Trophoblast cell (in vitro differentiated cells and primary cell): Measurements from ENCODE around the gene NADK.
A peak's percentile ranks its signal among the peaks of the same experiment; 100 is the strongest.
"Not testable (repeated sequence)": the region's sequence is repeated elsewhere in the genome, so short reads cannot be mapped to it uniquely, and the experiment has no call there.

Experiments used
- DNase-seq, 2 donors: peaks; one replicate each; pipeline ENCODE4 v3.0.0-alpha.2; 2016
- H2AFZ ChIP-seq: 2 replicates; pipeline ENCODE4 v1.6.1; 2013; ENCODE audit warnings: low read length, moderate library complexity, mild to moderate bottlenecking; ENCODE audit not compliant: insufficient read depth, poor library complexity
- H2AK5ac ChIP-seq: 2 replicates; pipeline ENCODE4 v1.6.1; 2013; ENCODE audit warnings: mild to moderate bottlenecking, low read length
- H2BK120ac ChIP-seq: 2 replicates; pipeline ENCODE4 v1.6.1; 2013; ENCODE audit warnings: low read length, mild to moderate bottlenecking, moderate library complexity; ENCODE audit not compliant: insufficient read depth, poor library complexity
- H2BK12ac ChIP-seq: 2 replicates; pipeline ENCODE4 v1.6.1; 2013; ENCODE audit warnings: mild to moderate bottlenecking, low read length, moderate library complexity
- H2BK5ac ChIP-seq: 2 replicates; pipeline ENCODE4 v1.6.1; 2013; ENCODE audit warnings: low read length, low read depth, moderate library complexity, mild to moderate bottlenecking; ENCODE audit not compliant: poor library complexity
- H3K14ac ChIP-seq: 2 replicates; pipeline ENCODE4 v1.6.1; 2013; ENCODE audit warnings: mild to moderate bottlenecking, low read length
- H3K18ac ChIP-seq: 2 replicates; pipeline ENCODE4 v1.6.1; 2013; ENCODE audit warnings: mild to moderate bottlenecking, low read length
- H3K23ac ChIP-seq: 2 replicates; pipeline ENCODE4 v1.6.1; 2013; ENCODE audit warnings: low read length
- H3K27ac ChIP-seq: 2 replicates; pipeline ENCODE4 v1.5.1; 2013; ENCODE audit warnings: low read depth, mild to moderate bottlenecking, inconsistent platforms, low read length, moderate library complexity
- H3K27me3 ChIP-seq: 2 replicates; pipeline ENCODE4 v1.6.1; 2013; ENCODE audit warnings: inconsistent platforms, mild to moderate bottlenecking, low read length, moderate library complexity; ENCODE audit not compliant: insufficient read depth
- H3K36me3 ChIP-seq, 2 experiments: 1 replicate in 1 of 2; 2 replicates in 1 of 2; pipeline ENCODE4 v1.6.1; 2013; ENCODE audit warnings: low read length in 2 of 2, mild to moderate bottlenecking in 2 of 2, moderate library complexity in 1 of 2; ENCODE audit not compliant: insufficient read depth in 2 of 2, control insufficient read depth in 1 of 2
- H3K4ac ChIP-seq: 2 replicates; pipeline ENCODE4 v1.6.1; 2013; ENCODE audit warnings: low read depth, mild to moderate bottlenecking, low read length, moderate library complexity
- H3K4me1 ChIP-seq, 2 experiments: 1 replicate in 1 of 2; 2 replicates in 1 of 2; pipeline ENCODE4 v1.6.1; 2013; ENCODE audit warnings: low read length in 2 of 2, mild to moderate bottlenecking in 2 of 2, moderate library complexity in 1 of 2; ENCODE audit not compliant: insufficient read depth in 2 of 2, control insufficient read depth in 1 of 2
- H3K4me2 ChIP-seq: 2 replicates; pipeline ENCODE4 v1.6.1; 2013; ENCODE audit warnings: inconsistent platforms, mild to moderate bottlenecking, low read length, moderate library complexity
- H3K4me3 ChIP-seq: 2 replicates; pipeline ENCODE4 v1.5.1; 2013; ENCODE audit warnings: mild to moderate bottlenecking, low read depth, low read length, inconsistent platforms
- H3K79me1 ChIP-seq: one replicate; pipeline ENCODE4 v1.6.1; 2013; ENCODE audit warnings: low read length
- H3K79me2 ChIP-seq: 2 replicates; pipeline ENCODE4 v1.6.1; 2013; ENCODE audit warnings: low read length, mild to moderate bottlenecking; ENCODE audit not compliant: control insufficient read depth, insufficient read depth, poor library complexity
- H3K9ac ChIP-seq: 2 replicates; pipeline ENCODE4 v1.6.1; 2013; ENCODE audit warnings: mild to moderate bottlenecking, low read length
- H3K9me3 ChIP-seq: 2 replicates; pipeline ENCODE4 v1.6.1; 2013; ENCODE audit warnings: low read depth, mild to moderate bottlenecking, control low read depth, inconsistent platforms, low read length; ENCODE audit not compliant: insufficient read depth
- H4K12ac ChIP-seq: 2 replicates; pipeline ENCODE4 v1.6.1; 2013; ENCODE audit warnings: low read depth, mild to moderate bottlenecking, low read length, moderate library complexity
- H4K8ac ChIP-seq: 2 replicates; pipeline ENCODE4 v1.6.1; 2013; ENCODE audit warnings: low read depth, mild to moderate bottlenecking, low read length, moderate library complexity
- H4K91ac ChIP-seq: one replicate; pipeline ENCODE4 v1.6.1; 2013; ENCODE audit warnings: low read depth, mild to moderate bottlenecking, low read length, moderate library complexity
- WGBS: extraction: QIAGEN DNeasy Blood & Tissue Kit; methylation state at CpG from one replicate; pipeline ENCODE4 v1.1.7; 2013; ENCODE audit warnings: missing lambda C conversion rate; ENCODE audit not compliant: insufficient read length, insufficient coverage; ENCODE audit errors: extremely low coverage; 5-methylcytosine and 5-hydroxymethylcytosine counted together

The NADK gene

GRCh38 chr1:1749941-1750340, 28.3 kb downstream of the NADK start:
- not testable (repeated sequence) for H2AFZ ChIP-seq, H3K14ac ChIP-seq, H3K23ac ChIP-seq, H3K27me3 ChIP-seq, H4K12ac ChIP-seq, H3K18ac ChIP-seq, H2BK5ac ChIP-seq, H3K4me2 ChIP-seq, H2BK120ac ChIP-seq, H2AK5ac ChIP-seq, DNase-seq, H4K8ac ChIP-seq, H3K4ac ChIP-seq, H3K4me1 ChIP-seq, H3K4me3 ChIP-seq, H3K79me2 ChIP-seq, H3K9me3 ChIP-seq, H4K91ac ChIP-seq, H2BK12ac ChIP-seq, H3K9ac ChIP-seq, H3K79me1 ChIP-seq, H3K27ac ChIP-seq
- WGBS: no CpG with 5 or more reads among the region's 9 CpGs
- peaks cover 25 to 28% of the 10 kb centered on the region in 2 experiments for H3K36me3 ChIP-seq

- no peak overlapping the region for H3K14ac ChIP-seq
Measured at GRCh38 chr1:1748686-1749321, 29.5 kb downstream of the NADK start.

DNA sequence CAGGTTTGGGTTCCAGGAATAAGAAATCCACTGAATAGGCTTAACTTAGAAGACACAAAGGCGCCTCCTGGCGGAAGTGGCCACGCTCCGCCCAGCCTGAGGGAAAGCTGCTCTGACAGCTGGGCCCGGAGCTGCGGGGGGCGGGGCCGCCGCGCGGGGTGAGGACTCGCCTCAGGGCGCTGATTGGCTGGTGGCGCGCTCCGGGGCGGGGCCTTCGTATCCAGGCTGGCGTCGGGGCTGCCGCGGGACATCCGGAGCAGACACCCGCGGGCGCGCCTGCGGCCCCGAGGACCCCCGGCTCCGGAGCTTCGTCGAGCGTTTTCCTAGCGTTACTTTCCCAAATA, 31.7 kb downstream of the NADK start:
- not testable (repeated sequence) for H3K4me1 ChIP-seq, H2BK12ac ChIP-seq, H3K4me3 ChIP-seq, H3K14ac ChIP-seq, H3K9me3 ChIP-seq, H3K9ac ChIP-seq, H3K4ac ChIP-seq, H2AK5ac ChIP-seq, H3K36me3 ChIP-seq, H3K79me1 ChIP-seq, H2BK5ac ChIP-seq, DNase-seq, H2AFZ ChIP-seq, H3K79me2 ChIP-seq, H3K18ac ChIP-seq, H4K12ac ChIP-seq, H2BK120ac ChIP-seq, H4K91ac ChIP-seq, H3K27me3 ChIP-seq, H3K23ac ChIP-seq
- Histone ChIP-seq H3K4me2 (peak overlapping the region; percentile 52), H4K8ac (peak overlapping the region; percentile 9), H3K27ac (peak overlapping the region; percentile 95)
- WGBS: no CpG with 5 or more reads among the region's 35 CpGs

More at GRCh38 chr1:1748686-1749321, 29.5 kb downstream of the NADK start:
- H3K4me1 ChIP-seq: no peaks in the 10 kb centered on the region
- no peak overlapping the region for H3K23ac ChIP-seq
- H3K9me3 ChIP-seq: no peaks in the 10 kb centered on the region
- H4K12ac ChIP-seq: no peak overlapping the region
- H2AK5ac ChIP-seq: peak overlapping the region; percentile 40
- H4K91ac ChIP-seq: no peak overlapping the region
- H3K4ac ChIP-seq: no peak overlapping the region
- no CpG with 5 or more reads among the region's 18 CpGs for WGBS
- H3K27ac ChIP-seq: no peak overlapping the region
- H3K79me1 ChIP-seq: peaks cover 6% of the 10 kb centered on the region
- H3K9ac ChIP-seq: no peak overlapping the region
- no peaks in the 10 kb centered on the region for H3K27me3 ChIP-seq
- no peak overlapping the region for H3K18ac ChIP-seq
- peaks cover 16 to 18% of the 10 kb centered on the region in 2 experiments for H3K36me3 ChIP-seq
- H4K8ac ChIP-seq: no peak overlapping the region
- H2BK120ac ChIP-seq: no peak overlapping the region
- H3K79me2 ChIP-seq: peaks cover 5% of the 10 kb centered on the region
- no peak overlapping the region for H2BK5ac ChIP-seq
- no peak overlapping the region for H3K4me2 ChIP-seq
- no peak overlapping the region for H2AFZ ChIP-seq
- H2BK12ac ChIP-seq: no peak overlapping the region
- no peak for DNase-seq
- no peak overlapping the region for H3K4me3 ChIP-seq

GRCh38 chr1:1745651-1746565, 32.4 kb downstream of the NADK start:
- H2AK5ac ChIP-seq, H3K9me3 ChIP-seq, H2AFZ ChIP-seq, H3K79me2 ChIP-seq, H2BK12ac ChIP-seq, H3K79me1 ChIP-seq, H3K36me3 ChIP-seq, H3K23ac ChIP-seq, H3K4me1 ChIP-seq, H3K27me3 ChIP-seq, H3K9ac ChIP-seq: not testable (repeated sequence)
- Histone ChIP-seq H2BK5ac (peak overlapping the region; percentile 81), H3K18ac (peak overlapping the region; percentile 71), H3K4me3 (peak overlapping the region; percentile 77), H2BK120ac (peak overlapping the region; percentile 76), H3K4ac (peak overlapping the region; percentile 21), H4K91ac (peak overlapping the region; percentile 77), H4K8ac (peak overlapping the region; percentile 74), H3K14ac (peak overlapping the region; percentile 74), H3K4me2 (peak overlapping the region; percentile 52), H3K27ac (peak overlapping the region; percentile 95), H4K12ac (peak overlapping the region; percentile 87)
- WGBS: no CpG with 5 or more reads among the region's 101 CpGs
- DNase-seq: peak; percentile 41 to 42
